ENCODE results near the gene ARHGEF4.
A peak's percentile ranks its signal among the peaks of the same experiment; 100 is the strongest.
"Not testable (repeated sequence)": the region's sequence is repeated elsewhere in the genome, so short reads cannot be mapped to it uniquely, and the experiment has no call there.

ARHGEF4 gene

DNA sequence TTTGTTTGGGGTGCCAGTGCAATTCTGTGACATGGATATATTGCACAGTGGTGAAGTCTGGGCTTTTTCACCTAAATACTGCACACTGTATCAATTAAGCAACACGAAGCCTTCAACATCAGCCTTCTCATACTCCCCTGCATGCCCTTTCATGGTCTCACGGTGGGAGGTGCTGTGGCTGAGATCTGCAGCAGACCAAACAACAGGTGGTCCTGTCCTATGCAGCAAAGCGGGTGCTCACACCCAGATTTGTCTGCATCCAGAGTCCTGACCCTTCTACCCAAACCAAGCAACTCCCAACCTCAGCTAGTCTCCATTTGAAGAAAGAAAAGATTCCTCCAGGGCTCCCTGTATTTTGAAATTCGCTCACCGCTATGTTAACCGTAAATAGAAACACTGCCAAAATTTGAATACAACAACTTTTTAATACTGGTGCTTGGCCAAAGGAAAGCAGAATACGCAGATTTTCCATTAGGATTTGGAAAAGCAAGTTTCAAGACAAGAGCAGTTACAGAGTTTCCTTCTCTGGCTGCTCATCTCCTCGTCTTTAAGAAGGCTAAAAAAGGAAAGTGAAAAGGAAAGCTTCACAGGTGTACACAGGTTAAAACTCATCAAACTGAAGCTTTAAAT, 221.6 kb downstream of the ARHGEF4 start:
- DNase-seq = no peak

GRCh38 chr2:131058920-131059319, 222.2 kb downstream of the ARHGEF4 start:
- no peak for DNase-seq

GRCh38 chr2:131063501-131064283, 227.0 kb downstream of the ARHGEF4 start:
- DNase-seq = no peak

GRCh38 chr2:131064589-131065512, 228.1 kb downstream of the ARHGEF4 start:
- DNase-seq = no peak

DNA sequence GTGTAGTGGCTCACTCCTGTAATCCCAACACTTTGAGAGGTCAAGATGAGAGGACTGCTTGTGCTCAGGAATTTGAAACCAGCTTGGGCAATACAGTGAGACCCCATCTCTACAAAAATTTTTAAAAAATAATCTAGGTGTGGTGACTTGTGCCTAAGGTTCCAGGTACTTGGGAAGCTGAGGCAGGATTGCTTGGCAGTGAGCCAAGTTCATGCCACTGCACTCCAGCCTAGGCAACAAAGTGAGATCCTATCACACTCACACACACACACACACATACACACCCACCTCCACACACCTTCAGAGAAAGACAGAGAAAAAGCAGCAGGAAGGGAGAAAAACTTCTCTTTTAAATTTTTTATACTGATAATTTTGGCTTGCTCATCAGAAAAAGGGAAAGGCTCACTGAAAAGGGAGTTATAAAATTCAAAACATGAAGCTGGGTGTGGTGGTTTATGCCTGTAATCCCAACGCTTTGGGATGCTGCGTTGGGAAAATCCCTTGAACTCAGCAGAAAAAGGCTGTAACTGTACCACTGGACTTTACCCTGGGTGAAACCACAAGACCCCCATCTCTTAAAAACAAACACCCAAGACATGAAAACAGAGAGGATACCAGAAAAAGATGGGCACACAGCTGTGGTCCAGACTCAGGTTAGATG, 230.9 kb downstream of the ARHGEF4 start:
- no peak for DNase-seq

- not testable (repeated sequence) for DNase-seq
These were observed 231.5 kb downstream of the ARHGEF4 start for GRCh38 chr2:131068172-131068571.

DNA sequence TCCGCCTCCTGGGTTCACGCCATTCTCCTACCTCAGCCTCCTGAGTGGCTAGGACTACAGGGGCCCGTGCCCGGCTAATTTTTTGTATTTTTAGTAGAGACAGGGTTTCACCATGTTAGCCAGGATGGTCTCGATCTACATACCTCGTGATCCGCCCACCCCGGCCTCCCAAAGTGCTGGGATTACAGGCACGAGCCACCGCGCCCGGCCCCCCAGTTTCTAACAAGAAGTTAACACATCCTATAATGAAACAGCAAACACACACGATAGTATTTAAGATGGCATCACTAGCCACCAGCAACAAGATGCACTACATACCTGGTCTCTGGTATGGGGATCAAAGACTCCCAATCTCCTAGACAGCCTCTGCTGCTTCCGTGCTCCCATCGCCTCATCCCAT, 238.9 kb downstream of the ARHGEF4 start:
- not testable (repeated sequence) for DNase-seq

DNA sequence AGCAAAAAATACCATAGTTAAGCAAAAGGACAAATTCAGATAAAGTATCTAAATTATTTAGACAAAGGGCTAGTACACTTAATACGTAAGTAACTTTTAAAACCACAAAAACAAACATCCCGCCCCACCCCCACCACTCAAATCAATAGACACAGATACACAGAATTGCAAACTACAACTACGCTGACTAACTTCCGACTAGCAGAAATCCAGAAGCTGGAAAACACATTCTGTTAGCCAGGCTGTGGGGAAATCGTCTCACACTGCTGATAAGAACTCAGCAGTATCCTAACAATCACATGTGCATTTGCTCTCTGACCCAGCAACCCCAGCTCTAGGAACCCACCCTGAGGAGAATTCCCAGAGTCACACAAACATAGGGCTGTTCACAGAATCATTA, 240.0 kb downstream of the ARHGEF4 start:
- DNase-seq = no peak

DNA sequence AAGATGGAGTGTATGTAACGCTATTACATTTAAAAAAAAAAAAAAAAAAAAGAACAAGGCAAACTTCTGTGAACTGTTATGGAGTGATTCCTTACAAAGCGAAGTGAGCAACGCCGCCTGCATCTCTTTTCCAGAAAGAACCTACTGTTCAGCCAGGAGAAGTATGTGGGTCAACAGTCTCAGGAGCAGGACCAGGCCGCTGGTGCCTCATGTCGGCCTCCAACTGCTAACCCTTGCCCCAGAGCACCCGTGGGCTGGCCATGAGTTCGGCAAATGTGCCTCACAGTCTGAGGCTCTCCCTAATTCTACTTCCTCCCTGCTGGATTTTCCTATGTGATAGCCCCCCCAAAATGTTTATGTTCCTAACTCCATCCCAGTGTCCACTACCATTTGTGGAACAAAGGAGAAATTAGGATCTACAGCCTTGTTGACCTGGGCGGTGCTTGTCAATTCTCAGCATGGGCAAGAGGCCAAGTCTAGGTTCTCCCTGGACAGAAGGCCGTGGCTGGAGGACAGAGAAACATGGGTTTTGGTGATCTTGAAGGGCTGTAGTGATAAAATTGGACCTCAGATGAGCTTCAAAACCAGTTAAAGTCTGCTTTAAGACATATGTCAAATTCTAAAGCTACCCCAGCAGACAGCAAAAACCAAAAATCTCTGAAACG, 240.6 kb downstream of the ARHGEF4 start:
- no peak for DNase-seq

- no peak for DNase-seq
These were observed 241.3 kb downstream of the ARHGEF4 start for GRCh38 chr2:131077966-131078365.

DNA sequence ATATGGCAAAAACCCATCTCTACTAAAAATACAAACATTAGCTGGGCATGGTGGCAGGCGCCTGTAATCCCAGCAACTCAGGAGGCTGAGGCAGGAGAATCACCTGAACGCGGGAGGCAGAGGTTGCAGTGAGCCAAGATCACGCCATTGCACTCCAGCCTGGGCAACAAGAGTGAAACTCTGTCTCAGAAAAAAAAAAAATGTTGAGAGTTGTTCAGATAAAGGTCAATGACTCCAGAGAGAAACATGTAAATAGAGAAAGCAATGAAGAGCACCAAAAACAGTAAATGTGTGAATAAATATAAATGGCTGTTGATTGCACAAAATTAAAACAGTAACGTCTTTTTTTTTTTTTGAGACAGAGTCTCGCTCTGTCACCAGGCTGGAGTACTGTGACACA, 243.2 kb downstream of the ARHGEF4 start:
- not testable (repeated sequence) for DNase-seq

GRCh38 chr2:131081190-131081589, 244.5 kb downstream of the ARHGEF4 start:
- no peak for DNase-seq

DNA sequence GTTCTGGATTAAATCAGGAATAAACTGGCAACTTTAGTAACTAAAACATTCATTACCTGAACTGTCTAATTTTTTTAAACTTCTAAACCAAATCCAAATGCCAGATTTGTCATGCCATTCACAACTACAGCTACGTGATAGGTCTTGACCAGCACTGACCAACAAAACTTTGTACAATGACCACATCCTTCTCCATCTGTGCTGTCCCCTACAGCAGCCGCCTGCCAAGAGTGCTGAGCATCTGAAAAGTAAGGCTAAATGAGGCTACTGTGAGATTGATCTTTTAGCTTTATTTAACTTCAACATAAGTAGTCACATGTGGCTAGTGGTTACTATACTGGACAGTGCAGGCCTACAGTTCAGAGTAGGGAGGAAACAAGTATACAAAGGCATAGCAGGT, 248.9 kb downstream of the ARHGEF4 start:
- DNase-seq = no peak

DNA sequence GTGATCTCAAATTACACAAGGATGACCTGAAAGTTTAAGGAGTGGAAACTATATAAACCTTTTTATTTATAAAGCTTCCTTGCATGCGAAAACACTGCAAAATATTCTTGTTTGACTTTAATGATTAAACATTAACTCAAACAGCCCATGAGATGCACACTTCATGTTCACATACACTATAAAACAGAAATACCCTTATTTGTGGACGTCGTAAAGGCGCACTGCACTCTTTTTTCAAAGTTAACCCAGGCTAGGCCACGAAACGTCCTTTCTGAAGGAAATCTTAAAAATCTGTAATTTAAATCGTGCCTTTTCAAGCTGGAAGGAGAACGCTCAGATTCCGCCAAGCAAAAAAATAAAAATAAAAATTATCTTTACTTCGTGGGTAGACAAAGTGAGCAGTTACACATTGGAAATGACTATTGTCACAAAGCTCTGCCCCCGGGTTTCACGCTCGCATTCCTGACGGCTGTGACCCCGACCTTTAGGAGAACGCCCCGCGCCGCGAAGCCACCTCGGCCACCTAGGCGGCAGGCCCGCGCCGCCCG, 255.8 kb downstream of the ARHGEF4 start:
- no peak for DNase-seq

GRCh38 chr2:131093006-131093695, 256.4 kb downstream of the ARHGEF4 start, which contains the start of gene FAM168B:
Gene FAM168B (minus strand): TSS chr2:131093460. CDS start chr2:131082646, 10,814 bp downstream.
- peak; percentile 81 for DNase-seq

DNA sequence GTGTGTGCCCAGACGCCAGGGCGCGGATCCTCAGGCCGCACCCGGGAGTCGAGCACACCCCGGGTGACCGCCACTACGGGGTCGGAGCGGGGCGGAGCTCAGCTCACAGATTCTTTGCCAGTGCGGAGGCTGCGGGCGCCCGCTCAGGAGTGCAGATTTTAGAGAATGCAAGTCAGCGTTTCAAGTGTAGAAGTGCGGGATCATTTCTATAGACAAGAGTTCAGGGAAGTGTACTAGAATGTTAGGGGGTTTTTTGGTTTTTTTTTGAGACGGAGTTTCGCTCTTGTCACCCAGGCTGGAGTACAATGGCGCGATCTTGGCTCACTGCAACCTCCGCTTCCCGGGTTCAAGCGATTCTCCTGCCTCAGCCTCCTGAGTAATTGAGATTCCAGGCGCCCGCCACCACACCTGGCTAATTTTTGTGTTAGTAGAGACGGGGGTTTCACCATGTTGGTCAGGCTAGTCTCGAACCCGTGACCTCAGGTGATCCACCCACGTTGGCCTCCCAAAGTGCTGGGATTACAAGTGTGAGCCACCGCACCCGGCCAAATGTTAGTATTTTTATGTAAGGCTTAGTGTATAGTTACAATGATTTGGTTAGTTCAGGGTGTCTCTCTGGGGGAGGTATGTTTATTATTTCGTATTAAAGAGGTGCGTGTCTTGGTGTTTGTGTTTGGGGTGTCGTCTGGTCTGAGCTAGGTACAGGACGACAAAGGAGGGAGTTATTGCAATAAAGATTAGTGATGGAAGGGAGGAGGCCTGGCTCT, 257.2 kb downstream of the ARHGEF4 start:
- peak; percentile 68 for DNase-seq

GRCh38 chr2:131094463-131095281, 258.0 kb downstream of the ARHGEF4 start:
- peak; percentile 3 for DNase-seq
